HCEC 1CT (cell line): Measurements from ENCODE around the gene RBMX2.
"Not testable (repeated sequence)": the region's sequence is repeated elsewhere in the genome, so short reads cannot be mapped to it uniquely, and the experiment has no call there.

Source experiments
- DNase-seq: peaks from one replicate; pipeline ENCODE4 v3.0.0-alpha.2; 2017

RBMX2 gene

GRCh38 chrX:130401415-130402207, at the start of gene RBMX2:
Gene RBMX2 (plus strand): TSS chrX:130401987. CDS start chrX:130402033, 46 bp downstream.
- DNase-seq = peak; percentile 70

- DNase-seq = not testable (repeated sequence)
Measured at GRCh38 chrX:130352050-130352449, 49.7 kb upstream of the RBMX2 start.

GRCh38 chrX:130376077-130376476, 25.7 kb upstream of the RBMX2 start:
- DNase-seq = no peak

- DNase-seq = no peak
Measured at GRCh38 chrX:130378024-130378669, 23.6 kb upstream of the RBMX2 start.

GRCh38 chrX:130385520-130385919, 16.3 kb upstream of the RBMX2 start, which contains the start of gene GPR119:
Gene GPR119 (minus strand): TSS chrX:130385674. CDS start chrX:130385447, 227 bp downstream.
- no peak for DNase-seq

GRCh38 chrX:130386408-130386808, 15.4 kb upstream of the RBMX2 start:
- DNase-seq = no peak

- DNase-seq = peak; percentile 43
Measured at GRCh38 chrX:130393451-130394074, 8.2 kb upstream of the RBMX2 start.

- no peak for DNase-seq
Measured at GRCh38 chrX:130395341-130395740, 6.4 kb upstream of the RBMX2 start.

GRCh38 chrX:130402208-130402684, 459 bp downstream of the RBMX2 start:
- DNase-seq = peak; percentile 1

- DNase-seq = peak; percentile 12
Measured at GRCh38 chrX:130413415-130413814, 11.6 kb downstream of the RBMX2 start.

GRCh38 chrX:130414800-130415199, 13.0 kb downstream of the RBMX2 start:
- no peak for DNase-seq

- no peak for DNase-seq
Measured at GRCh38 chrX:130415201-130415600, 13.4 kb downstream of the RBMX2 start.

GRCh38 chrX:130416785-130417184, 15.0 kb downstream of the RBMX2 start:
- DNase-seq = no peak

GRCh38 chrX:130418066-130418465, 16.3 kb downstream of the RBMX2 start:
- DNase-seq = no peak

GRCh38 chrX:130418740-130419139, 17.0 kb downstream of the RBMX2 start:
- DNase-seq = no peak

- DNase-seq = no peak
Measured at GRCh38 chrX:130419263-130419662, 17.5 kb downstream of the RBMX2 start.

GRCh38 chrX:130426531-130426930, 24.7 kb downstream of the RBMX2 start:
- no peak for DNase-seq

GRCh38 chrX:130429236-130429635, 27.4 kb downstream of the RBMX2 start:
- DNase-seq = not testable (repeated sequence)

- DNase-seq = no peak
Measured at GRCh38 chrX:130435937-130436336, 34.1 kb downstream of the RBMX2 start.

- not testable (repeated sequence) for DNase-seq
Measured at GRCh38 chrX:130437996-130438395, 36.2 kb downstream of the RBMX2 start.

- no peak for DNase-seq
Measured at GRCh38 chrX:130443875-130444274, 42.1 kb downstream of the RBMX2 start.

- no peak for DNase-seq
Measured at GRCh38 chrX:130444641-130445336, 43.0 kb downstream of the RBMX2 start.

GRCh38 chrX:130446974-130447373, 45.2 kb downstream of the RBMX2 start:
- DNase-seq = no peak
